GM19193 (cell line): ENCODE data around the gene CTNNBIP1.

Experiments
- POLR2A ChIP-seq: IDR thresholded peaks from 4 replicates; pipeline ENCODE4 v1.6.1; 2011; ENCODE audit not compliant: insufficient read depth, insufficient read length; ENCODE audit errors: extremely low read depth

The CTNNBIP1 gene

GRCh38 chr1:9909234-9910046, 629 bp downstream of the CTNNBIP1 start:
- no peak for TF ChIP-seq POLR2A

- no peak for TF ChIP-seq POLR2A
These were observed 1.2 kb downstream of the CTNNBIP1 start for GRCh38 chr1:9908871-9909233.

- no peak for TF ChIP-seq POLR2A
These were observed 2.6 kb downstream of the CTNNBIP1 start for GRCh38 chr1:9907441-9907840.

GRCh38 chr1:9906466-9906865, 3.6 kb downstream of the CTNNBIP1 start:
- TF ChIP-seq POLR2A: no peak

GRCh38 chr1:9905010-9905409, 5.1 kb downstream of the CTNNBIP1 start:
- TF ChIP-seq POLR2A: no peak

- no peak for TF ChIP-seq POLR2A
These were observed 5.5 kb downstream of the CTNNBIP1 start for GRCh38 chr1:9904596-9904995.

GRCh38 chr1:9903801-9904527, 6.1 kb downstream of the CTNNBIP1 start:
- TF ChIP-seq POLR2A: no peak

GRCh38 chr1:9902060-9902452, 8.0 kb downstream of the CTNNBIP1 start:
- no peak for TF ChIP-seq POLR2A

- no peak for TF ChIP-seq POLR2A
These were observed 8.7 kb downstream of the CTNNBIP1 start for GRCh38 chr1:9901148-9902059.

GRCh38 chr1:9900142-9901043, 9.7 kb downstream of the CTNNBIP1 start:
- no peak for TF ChIP-seq POLR2A

- TF ChIP-seq POLR2A: no peak
These were observed 16.0 kb downstream of the CTNNBIP1 start for GRCh38 chr1:9894115-9894514.

GRCh38 chr1:9892563-9893528, 17.2 kb downstream of the CTNNBIP1 start:
- TF ChIP-seq POLR2A: no peak

GRCh38 chr1:9891207-9891606, 18.9 kb downstream of the CTNNBIP1 start:
- no peak for TF ChIP-seq POLR2A
